22Rv1 (cell line): ENCODE measurements around the gene DISC1.

Source experiments
- ZFX ChIP-seq: fragments of 450-650 bp; IDR thresholded peaks from 2 replicates; pipeline ENCODE4 v1.6.1; 2017; ENCODE audit warnings: antibody characterized with exemption, borderline replicate concordance
- TF ChIP-seq, protein P1 (sequence below): fragments of 450-650 bp; IDR thresholded peaks from 2 replicates; pipeline ENCODE4 v1.5.1; 2017; ENCODE audit warnings: mild to moderate bottlenecking

DNA sequence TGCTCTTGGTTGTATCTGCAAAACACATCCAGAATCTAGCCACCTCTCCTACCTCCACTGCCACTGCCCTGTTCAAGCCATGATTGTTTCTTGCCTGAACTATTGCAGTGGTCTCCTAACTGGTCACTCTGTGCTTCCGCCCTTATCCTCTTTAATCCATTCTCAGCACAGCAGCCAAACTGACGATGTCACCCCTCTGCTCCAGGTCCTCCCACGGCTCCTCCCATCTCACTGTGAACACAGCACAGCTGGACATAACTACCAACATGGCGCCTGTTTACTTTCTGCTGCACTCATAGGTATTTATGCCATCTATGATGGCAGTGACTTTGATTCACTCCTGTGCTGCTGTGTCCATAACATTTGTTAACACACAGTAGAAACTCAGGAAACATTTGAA is 406.7 kb downstream of the DISC1 start:
- TF ChIP-seq, protein P1, sequence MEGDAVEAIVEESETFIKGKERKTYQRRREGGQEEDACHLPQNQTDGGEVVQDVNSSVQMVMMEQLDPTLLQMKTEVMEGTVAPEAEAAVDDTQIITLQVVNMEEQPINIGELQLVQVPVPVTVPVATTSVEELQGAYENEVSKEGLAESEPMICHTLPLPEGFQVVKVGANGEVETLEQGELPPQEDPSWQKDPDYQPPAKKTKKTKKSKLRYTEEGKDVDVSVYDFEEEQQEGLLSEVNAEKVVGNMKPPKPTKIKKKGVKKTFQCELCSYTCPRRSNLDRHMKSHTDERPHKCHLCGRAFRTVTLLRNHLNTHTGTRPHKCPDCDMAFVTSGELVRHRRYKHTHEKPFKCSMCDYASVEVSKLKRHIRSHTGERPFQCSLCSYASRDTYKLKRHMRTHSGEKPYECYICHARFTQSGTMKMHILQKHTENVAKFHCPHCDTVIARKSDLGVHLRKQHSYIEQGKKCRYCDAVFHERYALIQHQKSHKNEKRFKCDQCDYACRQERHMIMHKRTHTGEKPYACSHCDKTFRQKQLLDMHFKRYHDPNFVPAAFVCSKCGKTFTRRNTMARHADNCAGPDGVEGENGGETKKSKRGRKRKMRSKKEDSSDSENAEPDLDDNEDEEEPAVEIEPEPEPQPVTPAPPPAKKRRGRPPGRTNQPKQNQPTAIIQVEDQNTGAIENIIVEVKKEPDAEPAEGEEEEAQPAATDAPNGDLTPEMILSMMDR: no peak
- TF ChIP-seq ZFX: no peak
